Astrocyte of the hippocampus (primary cell): ENCODE measurements around the gene OCEL1.
"Not testable (repeated sequence)": the region's sequence is repeated elsewhere in the genome, so short reads cannot be mapped to it uniquely, and the experiment has no call there.

Experiments
- DNase-seq: peaks from one replicate; pipeline ENCODE4 v3.0.0; 2011; ENCODE audit warnings: low read depth, low spot score

Gene OCEL1

DNA sequence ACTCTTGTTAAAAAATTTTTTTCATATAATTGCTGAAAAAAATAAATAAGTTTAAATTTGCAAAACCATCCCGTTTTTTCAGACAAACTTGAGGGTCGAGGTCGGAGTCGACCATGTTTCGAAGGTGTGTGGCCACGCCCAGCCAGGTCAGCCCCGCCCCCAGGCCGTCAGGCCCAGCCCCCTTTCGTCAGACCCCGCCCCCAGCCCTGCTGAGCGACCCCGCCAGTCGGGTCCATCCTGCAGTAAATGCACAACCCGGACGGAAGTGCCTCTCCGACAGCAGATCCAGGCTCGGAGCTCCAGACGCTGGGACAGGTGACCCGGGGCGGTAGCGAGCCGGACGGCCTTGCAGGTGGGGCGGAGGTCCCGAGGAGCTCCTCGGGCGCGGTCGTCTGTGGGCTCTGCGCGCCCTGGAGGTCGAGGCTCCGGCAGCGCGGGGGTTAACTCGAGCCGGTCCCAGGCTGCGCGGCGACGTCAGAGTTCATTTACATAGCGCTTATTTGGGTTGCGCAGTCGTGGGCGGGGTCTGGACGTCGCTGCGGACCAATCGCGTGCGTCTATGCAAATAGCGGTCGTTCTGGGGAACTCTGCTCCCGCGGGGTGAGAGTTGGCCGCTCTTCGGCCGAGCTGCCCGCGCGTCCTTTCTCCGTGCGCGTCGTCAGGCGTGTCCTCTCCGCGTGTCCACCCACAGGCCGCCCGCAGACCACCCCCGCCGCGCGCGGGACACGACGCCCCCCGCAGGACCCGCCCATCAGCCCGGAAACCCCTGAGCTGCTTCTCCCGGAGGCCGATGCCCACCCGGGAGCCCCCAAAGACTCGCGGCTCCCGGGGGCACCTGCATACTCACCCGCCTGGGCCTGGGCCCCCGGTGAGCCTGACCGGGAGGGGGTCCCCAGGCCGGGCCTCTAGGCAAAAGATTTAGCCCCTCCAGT lies at the start of gene OCEL1:
Gene OCEL1, plus strand, starts transcription at position 225 of the 932 bp plus-strand sequence. Its CDS starts 22 bp downstream, at position 247.
- DNase-seq, result peak; percentile 99

DNA sequence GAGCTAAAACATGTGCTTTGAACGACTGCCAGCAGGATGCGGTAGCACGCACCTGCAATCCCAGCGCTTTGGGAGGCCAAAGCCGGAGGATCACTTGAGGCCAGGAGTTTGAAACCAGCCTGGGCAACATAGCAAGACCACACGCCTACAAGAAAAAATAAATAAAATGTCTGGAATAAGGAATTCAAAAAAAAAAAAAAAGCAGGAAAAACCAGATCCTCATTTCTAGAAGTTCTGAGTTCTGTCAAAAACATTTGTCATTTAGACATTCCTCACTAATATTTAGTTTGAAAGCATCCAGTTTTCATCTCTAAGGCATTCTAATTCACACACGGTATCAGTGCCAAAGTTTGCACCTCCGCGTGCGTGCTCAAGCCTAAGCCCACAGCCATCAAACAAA lies 47.7 kb upstream of the OCEL1 start:
- DNase-seq, result no peak

- no peak for DNase-seq
Measured at GRCh38 chr19:17180997-17181702, 44.9 kb upstream of the OCEL1 start.

GRCh38 chr19:17183271-17183761 lies 42.7 kb upstream of the OCEL1 start:
- no peak for DNase-seq

DNA sequence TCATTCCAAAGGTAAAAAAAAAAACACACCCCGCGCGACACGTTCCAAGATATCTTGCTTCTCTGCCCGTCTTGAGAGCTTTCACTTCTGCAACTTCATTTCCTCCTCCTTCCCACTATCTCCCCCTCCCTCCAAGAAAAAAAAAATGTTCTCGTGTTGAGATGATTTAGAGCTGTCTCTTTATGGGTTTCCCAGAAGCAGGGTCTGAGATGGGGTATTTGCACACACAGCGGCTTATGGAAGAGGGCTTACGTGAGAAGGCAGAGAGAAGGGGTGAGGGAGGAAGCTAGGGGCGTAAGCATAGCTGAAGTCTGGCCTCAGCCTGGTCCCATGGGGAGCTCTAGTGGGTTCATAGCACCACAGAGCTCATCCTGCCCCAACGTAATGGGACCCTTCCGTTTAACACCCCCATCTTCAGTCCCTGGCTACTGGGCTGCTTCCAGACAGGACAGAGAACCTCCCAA lies 42.1 kb upstream of the OCEL1 start:
- DNase-seq, result no peak

DNA sequence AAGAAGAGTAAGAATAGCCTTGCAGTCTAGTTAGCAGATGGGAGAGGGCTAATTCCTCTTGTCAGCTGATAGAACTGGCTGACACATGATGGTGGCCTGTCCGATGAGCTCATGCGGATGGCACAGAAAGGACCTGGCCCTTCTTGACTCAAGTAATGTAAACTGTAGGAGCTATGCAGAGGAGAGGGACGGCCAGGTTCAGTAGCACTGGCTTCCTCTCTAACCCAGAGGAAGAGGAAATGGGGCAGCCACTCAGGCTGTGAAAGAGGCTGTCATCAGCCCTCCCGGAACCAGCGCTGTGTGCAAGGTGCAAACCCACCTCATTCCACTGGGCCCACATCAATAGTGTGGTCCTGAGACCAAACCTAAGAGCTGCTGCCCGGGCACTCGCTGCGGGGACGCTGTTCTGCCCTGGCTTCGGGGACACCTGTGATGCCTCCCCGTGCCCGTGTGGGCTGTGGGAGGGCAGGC lies 41.6 kb upstream of the OCEL1 start:
- DNase-seq, result no peak

DNA sequence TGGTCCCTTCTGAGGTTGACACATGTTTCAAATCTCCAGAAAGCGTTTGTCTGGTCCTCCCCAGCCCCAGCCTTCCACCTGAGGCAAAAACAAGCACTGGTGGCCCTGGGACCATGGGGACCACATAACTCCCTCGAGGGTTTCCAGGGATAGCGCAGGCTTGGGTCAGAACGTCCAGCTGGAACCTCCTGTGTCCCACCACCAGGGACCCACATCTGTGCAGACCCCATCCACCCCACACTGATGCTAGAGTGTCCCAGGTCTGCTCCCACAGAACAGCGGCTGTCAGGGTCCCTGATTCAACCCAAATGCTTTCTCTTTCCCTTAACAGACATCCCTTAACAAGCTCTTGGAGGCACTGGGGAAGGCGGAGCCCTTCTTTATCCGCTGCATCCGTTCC lies 40.4 kb upstream of the OCEL1 start:
- no peak for DNase-seq

GRCh38 chr19:17191736-17192135 lies 34.3 kb upstream of the OCEL1 start:
- DNase-seq, result not testable (repeated sequence)

- no peak for DNase-seq
Measured at GRCh38 chr19:17192751-17193150, 33.3 kb upstream of the OCEL1 start.

DNA sequence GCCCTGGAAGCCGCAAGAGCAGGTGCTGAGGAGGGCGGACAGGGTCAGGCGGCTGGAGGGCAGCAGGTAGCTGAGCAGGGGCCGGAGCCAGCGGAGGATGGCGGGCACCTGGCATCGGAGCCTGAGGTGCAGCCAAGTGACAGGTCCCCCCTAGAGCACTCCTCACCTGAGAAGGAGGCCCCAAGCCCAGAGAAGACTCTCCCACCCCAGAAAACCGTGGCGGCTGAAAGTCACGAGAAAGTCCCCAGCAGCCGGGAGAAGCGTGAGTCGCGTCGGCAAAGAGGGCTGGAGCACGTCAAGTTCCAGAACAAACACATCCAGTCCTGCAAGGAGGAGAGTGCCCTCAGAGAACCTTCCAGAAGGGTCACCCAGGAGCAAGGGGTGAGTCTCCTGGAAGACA lies 31.4 kb upstream of the OCEL1 start:
- DNase-seq, result no peak

GRCh38 chr19:17195106-17195505 lies 30.9 kb upstream of the OCEL1 start:
- no peak for DNase-seq

- no peak for DNase-seq
Measured at GRCh38 chr19:17196610-17197009, 29.4 kb upstream of the OCEL1 start.

DNA sequence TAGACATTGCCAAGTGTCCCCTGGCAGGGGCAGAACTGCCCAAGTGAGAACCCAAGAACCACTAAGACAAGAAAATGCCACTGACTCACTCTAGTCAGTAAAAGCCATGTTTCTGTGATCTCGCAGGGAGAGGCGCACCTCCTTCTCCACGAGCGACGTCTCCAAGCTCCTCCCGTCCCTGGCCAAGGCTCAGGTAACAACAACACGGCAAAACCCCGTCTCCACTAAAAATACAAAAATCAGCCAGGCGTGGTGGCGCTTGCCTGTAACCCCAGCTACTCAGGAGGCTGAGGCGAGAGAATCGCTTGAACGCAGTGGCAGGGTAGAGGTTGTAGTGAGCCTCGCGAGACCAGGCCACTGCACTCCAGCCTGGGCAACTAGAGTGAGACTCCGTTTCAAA lies 28.4 kb upstream of the OCEL1 start:
- no peak for DNase-seq

GRCh38 chr19:17200408-17201079 lies 25.5 kb upstream of the OCEL1 start:
- no peak for DNase-seq

DNA sequence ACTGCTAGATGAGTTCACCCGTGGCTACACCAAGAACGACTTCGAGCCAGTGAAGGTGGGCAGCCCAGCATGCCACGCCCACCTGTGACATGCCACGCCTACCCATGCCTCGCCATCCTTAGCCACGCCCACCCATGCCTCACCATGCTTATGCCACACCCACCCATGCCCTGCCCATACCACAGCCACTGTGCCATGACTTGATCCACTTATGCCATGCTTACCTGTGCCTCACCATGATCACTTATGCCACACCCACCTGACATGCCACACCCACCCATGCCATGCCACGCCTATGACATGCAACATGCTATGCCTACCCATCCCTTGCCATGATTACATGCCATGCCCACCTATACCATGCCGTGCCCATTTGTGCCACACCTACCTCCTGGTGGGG lies 23.8 kb upstream of the OCEL1 start:
- DNase-seq, result no peak

GRCh38 chr19:17202713-17203112 lies 23.3 kb upstream of the OCEL1 start:
- no peak for DNase-seq

- DNase-seq, result peak; percentile 70
Measured at GRCh38 chr19:17205237-17206140, 20.5 kb upstream of the OCEL1 start.

DNA sequence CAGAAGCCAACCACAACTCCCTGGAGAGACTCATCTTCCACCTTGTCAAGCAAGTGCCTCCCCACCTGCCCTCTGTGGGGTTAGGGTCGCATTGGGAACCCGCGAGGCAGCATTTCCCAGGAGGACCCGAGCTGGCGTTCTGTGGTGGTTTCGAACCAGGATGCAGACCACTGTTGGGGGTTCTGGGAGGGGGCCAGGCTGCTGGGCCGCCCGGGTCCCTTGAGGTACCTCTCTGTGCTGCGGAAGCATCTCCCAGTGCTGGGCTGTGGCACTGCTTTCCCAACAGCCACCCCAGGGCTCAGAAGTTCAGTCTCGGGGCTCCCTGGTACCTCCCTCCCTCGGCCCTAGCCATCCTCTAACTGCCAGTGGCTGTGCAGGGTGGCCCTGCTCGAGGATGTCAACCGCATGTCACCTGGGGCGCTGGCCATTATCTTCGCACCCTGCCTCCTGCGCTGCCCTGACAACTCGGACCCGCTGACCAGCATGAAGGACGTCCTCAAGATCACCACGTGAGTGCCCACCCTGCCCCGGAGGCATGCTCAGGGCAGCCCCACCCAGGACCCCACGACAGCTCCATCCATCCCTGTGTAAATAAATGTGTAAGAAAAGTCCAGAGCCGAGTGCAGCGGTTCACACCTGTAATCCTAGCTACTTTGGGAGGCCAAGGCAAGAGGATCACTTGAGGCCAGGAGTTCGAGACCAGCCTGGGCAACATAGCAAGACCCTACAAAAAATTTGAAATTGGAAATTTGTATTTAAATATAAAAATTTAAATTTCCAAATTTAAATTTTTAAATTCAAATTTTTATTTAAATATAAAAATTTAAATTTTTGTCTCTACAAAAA lies 19.1 kb upstream of the OCEL1 start:
- DNase-seq, result no peak

- peak; percentile 42 for DNase-seq
Measured at GRCh38 chr19:17209126-17210036, 16.6 kb upstream of the OCEL1 start.
